Tongue (tissue), 3 donors: Measurements from ENCODE around the gene IQCK. TPM values are rescaled to one million over a fixed set of nuclear protein-coding genes. Genes with fewer than 3 reads are reported as not detected.

Experiments used
- DNase-seq: peaks from one replicate; pipeline ENCODE4 v3.0.0-alpha.2; 2015
- small RNA-seq: library from RNA; depleted of rRNA; stranded (forward); fragments of <200 nt; gene quantifications from one replicate; pipeline ENCODE3, GENCODE V24; 2014; ENCODE audit warnings: low replicate concordance
- total RNA-seq: library from RNA; depleted of rRNA; stranded (reverse); fragments of >200 nt; gene quantifications from one replicate; pipeline ENCODE4 v1.2.3, GENCODE V29; 2014

The IQCK gene
- total RNA-seq, 1 donor from 2014 or later, result 19.4 TPM

DNA sequence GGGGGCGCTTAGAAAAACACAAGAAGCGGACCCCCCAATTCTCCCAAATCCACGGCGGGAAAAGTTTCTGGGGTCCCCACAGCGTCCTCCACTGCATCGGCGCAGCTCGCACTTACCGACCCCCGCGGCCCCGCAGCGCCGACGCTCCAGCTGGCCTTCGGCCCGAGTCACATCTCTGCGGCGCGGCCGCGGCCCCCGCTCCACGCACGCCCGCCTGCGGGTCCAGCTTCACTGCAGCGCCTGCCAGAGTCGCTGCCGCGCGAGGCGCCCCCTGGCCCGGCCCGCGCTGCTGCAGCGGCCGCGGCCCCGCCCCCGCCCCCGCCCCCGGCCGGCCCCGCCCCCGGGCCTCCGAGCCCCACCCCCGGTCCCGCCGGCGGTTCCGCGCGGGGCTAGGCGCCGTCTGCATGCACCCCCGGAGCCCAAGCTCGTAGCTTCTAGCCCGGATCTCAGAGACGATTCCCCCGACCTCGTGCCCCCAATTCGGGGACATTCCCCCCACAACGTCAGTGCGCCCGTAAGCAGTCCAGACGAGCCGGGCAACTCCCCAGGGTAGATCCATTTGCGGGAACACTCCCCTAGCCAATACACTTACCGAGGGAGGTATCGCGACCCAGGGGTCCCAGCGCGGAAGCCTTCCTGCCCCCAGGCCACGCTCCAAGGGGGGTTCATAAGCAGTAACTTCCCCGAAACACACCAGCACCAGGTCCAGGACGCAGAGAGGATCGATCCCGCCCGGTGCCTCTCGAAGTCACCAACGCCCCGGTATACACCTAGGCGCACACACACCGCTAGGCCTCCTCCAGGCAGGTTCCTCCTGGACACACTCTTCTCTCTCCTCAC, 166.8 kb downstream of the IQCK start, which contains the start of gene GPRC5B:
GPRC5B (minus strand) TSS at position 238 of the 840 bp plus-strand sequence. CDS start 12,003 bp downstream, outside the sequence.
- peak; percentile 78 for DNase-seq

DNA sequence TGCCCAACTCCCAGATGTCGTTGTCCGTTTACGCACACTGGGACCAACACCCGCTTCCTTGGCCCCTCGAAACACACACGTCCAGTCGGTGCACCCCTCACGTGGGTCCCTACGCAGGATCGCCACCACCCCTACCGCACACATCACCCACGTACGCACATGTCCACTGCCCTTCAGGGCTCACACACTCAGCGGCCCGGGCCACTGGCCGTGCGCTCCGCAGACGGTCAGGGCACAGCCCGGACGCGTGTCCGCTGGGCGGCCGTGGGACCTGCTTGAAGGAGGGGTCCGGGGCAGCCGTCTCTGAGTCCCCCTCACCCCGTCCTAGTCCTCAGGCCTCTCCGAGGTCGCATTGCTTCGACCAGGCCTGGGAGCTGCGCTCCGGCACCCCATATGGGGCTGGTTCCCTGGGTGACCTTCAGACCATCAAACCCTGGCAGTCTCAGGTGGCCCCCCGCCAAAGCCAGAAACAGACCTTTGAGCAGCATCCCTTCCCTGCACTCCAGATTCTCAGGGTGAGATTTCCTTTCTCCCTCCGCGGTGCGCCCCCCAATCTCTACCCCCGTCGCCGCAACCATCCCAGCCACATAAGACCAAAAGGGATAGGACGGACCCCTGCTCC, 167.5 kb downstream of the IQCK start:
- DNase-seq, result peak; percentile 5

DNA sequence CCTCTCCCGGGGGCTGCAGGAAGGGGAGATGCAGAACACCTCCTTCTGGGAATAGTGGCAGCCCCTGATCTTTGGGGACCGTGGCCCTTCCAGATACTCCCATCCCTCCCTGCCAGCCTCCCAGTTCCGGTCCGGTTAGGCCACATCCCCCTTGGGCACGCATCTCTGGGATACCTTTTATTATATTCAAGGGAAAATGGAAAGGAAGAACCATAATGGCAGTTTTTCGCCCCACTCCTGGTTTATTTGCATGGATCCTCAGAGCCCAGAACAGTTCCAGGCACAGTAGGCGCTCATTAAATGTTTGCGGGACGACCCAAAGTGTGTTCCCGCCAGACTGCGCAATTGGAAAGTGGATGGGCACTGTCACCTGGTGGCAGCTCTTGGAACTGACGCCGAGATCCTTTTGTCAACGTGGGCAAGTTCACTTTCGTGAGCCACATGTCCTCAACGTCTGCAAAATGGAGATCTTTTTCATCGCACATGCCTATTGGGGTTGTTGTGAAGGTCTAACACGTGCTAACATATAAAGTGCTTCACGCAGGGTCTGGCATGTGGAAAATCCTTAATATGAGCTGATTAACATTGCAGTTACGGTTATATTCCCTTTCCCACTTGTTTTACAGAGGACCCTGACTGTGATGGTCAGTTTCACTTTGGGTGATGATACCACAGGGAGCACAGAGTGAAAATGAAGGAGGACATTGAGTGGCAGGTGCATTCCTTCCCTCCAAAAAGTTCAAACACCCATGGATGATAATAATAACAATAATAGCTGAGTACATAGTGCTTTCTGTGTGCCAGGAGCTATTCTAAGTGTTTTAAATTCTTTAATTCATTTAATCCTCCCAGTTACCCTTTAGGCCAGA, 168.2 kb downstream of the IQCK start:
- peak; percentile 90 for DNase-seq

DNA sequence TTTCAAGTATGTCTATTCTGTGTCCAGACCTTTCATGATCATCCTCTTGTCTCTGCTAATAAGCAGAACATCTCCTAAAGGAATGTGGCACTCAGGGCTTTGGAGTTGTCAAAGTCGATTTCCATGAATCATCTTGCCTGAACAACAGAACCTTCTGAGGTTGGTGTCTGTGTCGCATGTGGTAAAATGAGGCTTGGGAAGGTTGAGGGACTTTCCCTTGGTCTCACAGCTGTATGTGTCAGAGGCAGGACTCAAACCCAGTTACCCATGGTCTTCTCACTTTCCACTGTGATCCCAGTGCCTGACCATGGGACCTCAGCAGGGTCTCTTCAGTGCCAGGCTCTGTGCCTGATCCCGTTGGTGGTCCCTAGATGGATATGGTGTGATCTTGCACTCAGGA, 170.8 kb downstream of the IQCK start:
- no peak for DNase-seq

DNA sequence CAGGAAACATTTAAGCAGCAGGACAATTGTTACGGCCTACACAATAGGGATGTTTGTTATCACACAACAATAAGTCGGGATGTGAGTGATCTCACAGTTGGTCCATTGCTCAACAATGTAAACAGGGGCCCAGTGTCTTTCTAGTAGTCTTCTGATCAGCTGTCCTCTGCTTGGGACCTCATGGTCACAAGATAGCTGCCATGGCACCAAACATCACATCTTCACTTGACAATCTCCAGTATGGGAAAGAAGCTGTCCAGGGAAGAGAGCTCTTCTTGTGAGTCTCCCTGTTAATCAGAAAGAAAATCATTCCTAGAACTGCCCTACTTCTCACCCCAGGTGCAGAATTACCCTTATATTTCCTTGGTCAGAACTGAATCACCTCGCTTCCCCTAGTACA, 172.8 kb downstream of the IQCK start:
- no peak for DNase-seq

DNA sequence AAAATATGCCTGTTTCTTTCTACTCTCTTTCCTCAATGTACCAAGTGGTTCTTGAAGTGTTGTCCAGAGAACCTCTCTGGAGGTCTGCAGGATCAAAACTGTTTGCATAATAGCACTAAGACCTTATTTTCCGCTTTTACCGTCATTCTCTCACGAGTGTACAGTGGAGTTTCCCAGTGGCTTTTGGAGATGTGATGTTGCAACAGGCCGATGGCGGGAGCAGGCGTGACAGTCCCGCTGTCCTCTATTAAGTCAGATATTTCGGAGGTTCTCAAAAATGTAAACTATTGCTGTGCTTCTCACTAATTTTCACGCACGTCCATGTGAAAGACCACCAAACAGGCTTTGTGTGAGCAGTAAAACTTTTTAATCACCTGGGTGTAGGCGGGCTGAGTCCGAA, 174.8 kb downstream of the IQCK start:
- no peak for DNase-seq

DNA sequence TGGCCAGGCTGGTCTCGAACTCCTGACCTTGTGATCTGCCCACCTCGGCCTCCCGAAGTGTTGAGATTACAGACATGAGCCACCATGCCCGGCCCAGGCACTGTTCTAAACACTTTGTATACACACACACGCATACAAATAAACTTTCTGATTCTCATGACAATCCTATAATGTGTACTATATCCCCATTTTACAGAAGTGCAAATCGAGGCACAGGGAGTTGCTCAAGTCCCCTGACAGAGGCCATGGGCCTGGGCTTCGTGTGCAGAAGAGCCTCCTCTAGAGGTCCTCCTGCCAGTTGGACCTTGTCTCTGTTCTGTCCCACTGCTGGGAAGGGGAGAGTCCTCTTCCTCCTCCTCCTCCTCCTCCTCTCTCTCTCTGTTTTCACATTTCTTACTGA, 176.5 kb downstream of the IQCK start:
- DNase-seq, result no peak

DNA sequence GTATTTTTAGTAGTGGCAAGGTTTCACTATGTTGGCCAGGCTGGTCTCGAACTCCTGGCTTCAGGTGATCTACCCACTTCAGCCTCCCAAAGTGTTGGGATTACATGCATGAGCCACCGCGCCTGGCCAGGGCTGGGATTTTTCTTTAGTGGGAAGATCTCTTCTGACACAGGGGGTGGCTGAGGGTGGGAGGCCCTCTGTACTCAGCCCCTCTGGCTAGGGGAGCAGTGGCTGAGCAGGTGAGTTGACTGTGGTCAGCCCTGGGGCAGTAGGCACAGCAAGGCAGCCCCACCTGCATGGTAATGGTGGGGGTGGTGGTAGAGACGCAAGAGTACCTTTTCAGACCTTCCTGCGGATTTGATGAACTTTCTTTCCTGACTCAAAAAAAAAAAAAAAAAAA, 178.9 kb downstream of the IQCK start:
- DNase-seq, result no peak

DNA sequence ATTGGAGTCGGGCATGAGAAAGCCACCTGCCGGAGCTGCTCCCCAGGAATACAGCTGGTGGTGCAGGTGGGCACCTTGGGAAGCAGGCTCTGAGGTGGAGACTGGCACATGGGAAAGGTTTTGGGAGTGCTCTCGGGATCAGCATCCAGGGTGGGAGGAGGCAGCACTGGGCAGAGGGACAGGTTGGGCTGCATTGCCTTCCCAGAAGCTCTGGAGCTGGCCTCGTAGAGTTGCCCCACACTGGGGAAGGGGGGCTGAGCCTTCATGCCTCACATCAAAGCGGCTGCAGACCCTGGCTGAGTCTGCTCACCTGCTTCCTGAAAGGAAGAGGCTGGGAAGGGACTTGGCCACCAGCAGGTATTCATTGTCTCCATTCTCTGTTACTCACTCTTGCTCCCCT, 180.1 kb downstream of the IQCK start:
- no peak for DNase-seq

DNA sequence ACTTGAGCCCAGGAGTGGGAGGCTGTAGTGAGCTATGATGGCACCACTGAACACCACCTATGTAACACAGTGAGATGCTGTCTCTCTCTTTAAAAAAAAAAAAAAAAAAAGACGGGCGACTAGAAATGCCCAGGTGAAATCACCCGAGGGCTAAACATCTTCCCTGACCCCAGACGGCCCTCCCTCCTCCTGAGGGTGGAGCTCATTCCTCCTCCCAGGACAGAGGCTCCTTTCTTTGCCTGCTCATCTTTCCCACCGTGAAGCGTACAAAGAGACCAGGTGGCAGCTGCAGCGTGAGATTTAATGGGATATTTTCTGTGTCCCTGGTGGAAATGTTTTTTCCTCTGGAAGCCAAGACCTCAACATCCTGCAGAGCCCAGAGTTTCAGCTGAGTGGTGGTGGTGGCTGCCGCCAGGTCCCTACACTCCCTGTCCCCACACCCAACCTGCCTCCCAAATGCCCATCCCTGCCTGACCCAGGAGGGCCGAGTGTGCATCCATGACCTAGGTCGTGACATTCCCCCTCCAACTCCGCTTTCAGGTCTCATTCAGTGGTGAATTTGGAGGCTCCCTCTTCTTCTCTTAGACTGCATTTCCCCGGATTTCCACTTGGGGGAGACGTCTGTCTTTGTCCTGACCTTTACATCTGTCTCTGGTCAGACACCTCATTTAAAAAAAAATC, 181.0 kb downstream of the IQCK start:
- DNase-seq, result peak; percentile 68

DNA sequence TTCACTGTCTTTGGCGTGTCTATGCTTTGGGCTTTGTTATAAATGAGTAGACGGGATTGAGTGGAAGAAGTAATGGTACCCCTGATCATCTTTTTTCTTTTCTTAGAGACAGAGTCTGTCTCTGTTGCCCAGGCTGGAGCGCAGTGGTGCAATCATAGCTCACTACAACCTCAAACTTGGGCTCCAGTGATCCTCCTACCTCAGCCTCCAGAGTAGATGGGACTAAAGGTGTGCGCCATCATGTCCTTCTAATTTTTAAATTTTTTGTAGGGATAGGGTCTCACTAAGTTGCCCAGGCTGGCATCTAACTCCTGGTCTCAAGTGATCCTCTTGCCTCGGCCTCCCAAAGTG, 181.5 kb downstream of the IQCK start:
- DNase-seq, result no peak

DNA sequence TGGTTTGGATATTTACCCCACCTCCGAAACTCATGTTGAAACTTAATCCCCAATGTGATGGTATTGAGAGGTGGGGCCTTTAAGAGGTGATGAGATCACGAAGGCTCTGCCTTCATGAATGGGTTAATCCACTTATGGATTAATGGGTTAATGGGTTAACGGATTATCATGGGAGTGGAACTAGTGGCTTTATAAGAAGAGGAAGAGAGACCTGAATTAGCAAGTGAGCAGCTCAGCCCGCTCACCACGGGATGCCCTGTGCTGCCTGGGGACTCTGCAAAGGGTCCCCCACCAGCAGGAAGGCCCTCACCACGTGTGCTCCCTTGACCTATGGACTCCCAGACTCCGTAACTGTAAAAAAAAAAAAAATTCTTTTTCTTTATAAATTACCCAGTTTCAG, 183.1 kb downstream of the IQCK start:
- no peak for DNase-seq

DNA sequence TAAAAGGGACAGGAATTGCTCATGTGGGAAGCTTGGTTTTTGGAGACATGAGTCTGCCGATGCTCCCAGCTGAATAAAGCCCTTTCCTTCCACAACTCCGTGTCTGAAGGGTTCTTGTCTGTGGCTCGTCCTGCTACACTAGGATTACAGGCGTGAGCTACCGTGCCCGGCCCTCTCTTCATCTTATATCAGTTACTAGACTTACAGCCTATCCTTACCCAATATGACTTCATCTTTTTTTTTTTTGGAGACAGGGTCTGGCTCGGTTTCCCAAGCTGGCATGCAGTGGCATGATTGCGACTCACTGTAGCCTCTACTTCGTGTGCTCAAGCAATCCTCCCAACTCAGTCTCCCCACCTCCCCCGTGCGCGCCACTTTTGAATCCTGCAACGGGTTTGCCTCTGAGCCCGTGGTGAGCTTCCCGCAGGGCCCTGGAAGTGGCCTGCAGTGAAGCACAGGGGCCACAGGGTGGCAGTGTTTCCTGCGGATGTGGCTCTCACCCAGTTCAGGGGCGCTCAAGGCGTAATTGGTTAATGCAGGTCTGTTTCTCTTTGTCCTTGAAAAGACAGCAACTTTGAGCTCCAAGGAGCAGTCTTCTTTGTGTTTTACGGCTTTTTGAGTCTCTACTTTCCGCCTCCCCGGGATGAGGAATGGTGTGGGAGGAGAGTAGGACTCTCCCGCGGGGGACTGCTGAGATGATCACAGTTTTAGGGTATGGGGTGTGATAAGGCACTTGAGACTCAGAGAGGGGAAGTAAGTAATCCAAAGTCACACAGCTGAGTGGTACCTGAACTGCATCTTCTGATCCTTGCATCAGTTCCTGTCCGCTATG, 189.3 kb downstream of the IQCK start:
- DNase-seq, result peak; percentile 81

Small RNA genes lying within 50 kb of the gene (small RNA-seq; reads per million reads assigned to genes)
- gene LARP7P2, result not detected

Other genes with a start within 250 kb of the IQCK start
- gene GDE1, start 196.2 kb upstream of the IQCK start, total RNA-seq, result 46.4 TPM
- gene CCP110, start 194.3 kb upstream of the IQCK start, total RNA-seq, result 36.9 TPM
- 30.0 TPM for gene VPS35L, start 162.6 kb upstream of the IQCK start, total RNA-seq
- 14.4 TPM for gene KNOP1, start within 50 bp of the IQCK start, total RNA-seq
- gene GPRC5B, start 166.6 kb downstream of the IQCK start, total RNA-seq, result 60.0 TPM